Hepatocyte (in vitro differentiated cells): ENCODE results near the gene KHDRBS2.

Experiments used
- CTCF ChIP-seq: fragments of 200-600 bp; sonication (generic); IDR thresholded peaks from 2 replicates; pipeline ENCODE4 v1.5.1; 2016; ENCODE audit warnings: antibody characterized with exemption, mild to moderate bottlenecking; ENCODE audit not compliant: poor library complexity
- EZH2 ChIP-seq: fragments of 200-600 bp; sonication (generic); IDR thresholded peaks from 2 replicates; pipeline ENCODE4 v1.6.1; 2016; ENCODE audit warnings: antibody characterized with exemption, mild to moderate bottlenecking, borderline replicate concordance
- EZH2phosphoT487 ChIP-seq: fragments of 200-600 bp; sonication (generic); IDR thresholded peaks from one replicate; pipeline ENCODE4 v1.6.1; 2018; ENCODE audit warnings: antibody characterized with exemption, mild to moderate bottlenecking, low read depth, moderate library complexity; ENCODE audit not compliant: unreplicated experiment, severe bottlenecking

GRCh38 chr6:62037445-62037844 is 248.6 kb downstream of the KHDRBS2 start:
- TF ChIP-seq EZH2 (no peak), CTCF (no peak), EZH2phosphoT487 (no peak)
